Vagina (tissue), 2 donors: Measurements from ENCODE around the gene RUNX2.

Experiments
- POLR2A ChIP-seq, 2 donors: fragments of 450-650 bp; IDR thresholded peaks; one replicate each; pipeline ENCODE4 v1.6.1; 2017; ENCODE audit warnings: antibody characterized with exemption in 2 of 2, mild to moderate bottlenecking in 2 of 2, moderate library complexity in 2 of 2
- POLR2AphosphoS5 ChIP-seq, 2 donors: sonication (generic); formaldehyde crosslinking; IDR thresholded peaks; one replicate each; pipeline ENCODE4 v1.9.0; 2017; ENCODE audit warnings: antibody characterized with exemption in 2 of 2, mild to moderate bottlenecking in 2 of 2, low read depth in 1 of 2; ENCODE audit not compliant: insufficient read depth in 1 of 2
- TF ChIP-seq, protein P1 (sequence below), 3 experiments: fragments of 450-650 bp in 2 of 3; fragments of 200-600 bp in 1 of 3; sonication (generic) in 1 of 3; IDR thresholded peaks; one replicate each; pipeline ENCODE4 v1.5.1; 2017 to 2019; ENCODE audit warnings: antibody characterized with exemption in 3 of 3, mild to moderate bottlenecking in 2 of 3, moderate library complexity in 2 of 3

DNA sequence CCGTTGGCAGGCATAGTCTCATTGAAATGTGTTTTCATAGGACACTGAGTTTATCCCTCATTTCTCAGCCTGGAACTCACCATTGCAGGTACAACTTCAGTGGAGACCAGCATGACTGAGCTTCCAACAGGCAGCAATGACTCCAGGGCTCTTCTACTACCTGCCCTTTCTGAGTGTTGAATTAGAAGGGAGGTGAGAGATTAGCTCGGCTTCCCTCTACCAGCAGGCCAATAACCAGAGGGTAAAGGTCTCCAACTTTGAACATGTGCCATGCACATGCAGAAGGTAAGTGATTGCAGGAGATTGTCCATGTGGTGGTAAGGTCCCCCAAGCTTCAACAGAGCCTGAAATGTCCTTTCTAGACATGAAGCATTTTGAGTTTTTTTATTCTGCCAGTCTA, 283.4 kb downstream of the RUNX2 start:
- TF ChIP-seq, protein P1, sequence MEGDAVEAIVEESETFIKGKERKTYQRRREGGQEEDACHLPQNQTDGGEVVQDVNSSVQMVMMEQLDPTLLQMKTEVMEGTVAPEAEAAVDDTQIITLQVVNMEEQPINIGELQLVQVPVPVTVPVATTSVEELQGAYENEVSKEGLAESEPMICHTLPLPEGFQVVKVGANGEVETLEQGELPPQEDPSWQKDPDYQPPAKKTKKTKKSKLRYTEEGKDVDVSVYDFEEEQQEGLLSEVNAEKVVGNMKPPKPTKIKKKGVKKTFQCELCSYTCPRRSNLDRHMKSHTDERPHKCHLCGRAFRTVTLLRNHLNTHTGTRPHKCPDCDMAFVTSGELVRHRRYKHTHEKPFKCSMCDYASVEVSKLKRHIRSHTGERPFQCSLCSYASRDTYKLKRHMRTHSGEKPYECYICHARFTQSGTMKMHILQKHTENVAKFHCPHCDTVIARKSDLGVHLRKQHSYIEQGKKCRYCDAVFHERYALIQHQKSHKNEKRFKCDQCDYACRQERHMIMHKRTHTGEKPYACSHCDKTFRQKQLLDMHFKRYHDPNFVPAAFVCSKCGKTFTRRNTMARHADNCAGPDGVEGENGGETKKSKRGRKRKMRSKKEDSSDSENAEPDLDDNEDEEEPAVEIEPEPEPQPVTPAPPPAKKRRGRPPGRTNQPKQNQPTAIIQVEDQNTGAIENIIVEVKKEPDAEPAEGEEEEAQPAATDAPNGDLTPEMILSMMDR (IDR thresholded peaks at IDR 0.05): no peak
- TF ChIP-seq POLR2A (IDR thresholded peaks at IDR 0.05): no peak
- no peak for TF ChIP-seq POLR2AphosphoS5 (IDR thresholded peaks at IDR 0.05; ENCODE audit: insufficient read depth in 1 of 2, low read depth in 1 of 2)
